HG02571 (cell line): ENCODE results near the gene PLD4.

Experiments used
- ATAC-seq: cut with Tn5 transposase; IDR thresholded peaks from one replicate; pipeline ENCODE4 v1.9.1; 2021; ENCODE audit warnings: mild to moderate bottlenecking, moderate library complexity; ENCODE audit not compliant: unreplicated experiment

PLD4 gene

DNA sequence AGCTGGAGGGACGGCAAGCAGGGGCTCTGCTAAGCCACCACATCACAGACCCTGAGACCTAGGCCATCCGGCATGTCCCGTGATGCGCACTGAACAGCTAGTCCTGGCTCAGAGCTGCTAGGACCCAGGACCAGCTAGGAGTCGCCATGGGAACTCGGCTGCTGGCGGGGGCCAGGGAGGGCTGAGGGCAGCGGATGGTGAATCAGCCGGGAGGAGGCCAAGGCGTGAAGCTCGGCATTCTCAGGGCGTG is 48.4 kb downstream of the PLD4 start:
- no peak for ATAC-seq

DNA sequence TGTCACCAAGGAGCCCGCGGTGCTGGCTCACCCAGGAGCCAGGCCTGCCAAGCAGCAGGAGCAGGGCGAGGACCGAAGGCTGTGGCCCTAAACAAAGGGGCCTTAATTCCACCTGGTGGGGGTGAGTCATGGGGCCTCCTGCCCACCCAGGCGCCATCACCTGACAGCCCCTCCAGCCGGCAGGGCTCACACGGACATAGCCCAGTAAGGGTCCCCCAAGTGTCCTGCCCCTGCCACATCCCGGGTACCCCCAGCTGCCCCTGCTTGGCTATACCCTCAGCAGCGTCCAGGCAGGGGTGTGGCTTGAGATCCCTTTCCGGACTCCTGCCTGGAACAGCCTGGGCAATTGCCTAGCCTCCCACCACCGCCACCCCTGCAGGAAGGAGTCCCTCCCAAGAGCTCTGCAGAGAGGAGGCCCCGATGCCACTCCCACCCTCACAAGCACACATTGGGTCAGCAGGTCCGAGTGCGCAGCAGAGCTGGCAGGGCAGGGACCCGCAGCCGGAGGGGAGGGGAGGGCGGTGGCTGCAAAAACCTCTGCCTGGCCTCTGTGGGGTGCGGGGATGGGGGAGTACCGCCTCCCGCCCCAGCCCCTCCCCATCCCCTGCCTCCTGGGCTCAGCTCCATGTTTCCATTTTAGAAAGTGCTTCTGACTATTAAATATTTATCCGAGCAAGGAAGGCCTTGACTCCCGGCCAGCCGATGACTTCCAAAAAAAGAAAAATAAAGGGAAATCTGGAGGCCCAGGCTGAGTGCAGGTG is 48.9 kb downstream of the PLD4 start:
- no peak for ATAC-seq

DNA sequence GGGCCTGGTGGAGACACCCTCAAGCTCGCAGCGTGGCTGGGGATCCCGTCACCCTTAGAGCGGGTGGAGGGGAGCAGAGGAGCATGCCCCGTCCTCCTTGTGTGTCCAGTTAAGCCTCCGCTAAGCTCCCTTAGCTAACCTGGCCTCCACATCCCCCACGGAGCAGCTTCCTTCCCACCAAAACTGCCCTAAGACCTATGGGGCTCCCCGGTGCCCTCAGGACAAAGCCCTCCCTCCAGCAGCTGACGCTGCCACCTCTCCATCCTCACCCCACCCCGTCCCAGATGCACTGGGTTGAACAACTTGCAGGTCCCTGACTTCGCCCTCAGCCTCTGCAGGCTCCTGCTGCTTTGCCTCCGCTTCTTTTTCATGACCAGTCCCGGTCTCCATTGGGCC is 49.5 kb downstream of the PLD4 start:
- ATAC-seq, result no peak

DNA sequence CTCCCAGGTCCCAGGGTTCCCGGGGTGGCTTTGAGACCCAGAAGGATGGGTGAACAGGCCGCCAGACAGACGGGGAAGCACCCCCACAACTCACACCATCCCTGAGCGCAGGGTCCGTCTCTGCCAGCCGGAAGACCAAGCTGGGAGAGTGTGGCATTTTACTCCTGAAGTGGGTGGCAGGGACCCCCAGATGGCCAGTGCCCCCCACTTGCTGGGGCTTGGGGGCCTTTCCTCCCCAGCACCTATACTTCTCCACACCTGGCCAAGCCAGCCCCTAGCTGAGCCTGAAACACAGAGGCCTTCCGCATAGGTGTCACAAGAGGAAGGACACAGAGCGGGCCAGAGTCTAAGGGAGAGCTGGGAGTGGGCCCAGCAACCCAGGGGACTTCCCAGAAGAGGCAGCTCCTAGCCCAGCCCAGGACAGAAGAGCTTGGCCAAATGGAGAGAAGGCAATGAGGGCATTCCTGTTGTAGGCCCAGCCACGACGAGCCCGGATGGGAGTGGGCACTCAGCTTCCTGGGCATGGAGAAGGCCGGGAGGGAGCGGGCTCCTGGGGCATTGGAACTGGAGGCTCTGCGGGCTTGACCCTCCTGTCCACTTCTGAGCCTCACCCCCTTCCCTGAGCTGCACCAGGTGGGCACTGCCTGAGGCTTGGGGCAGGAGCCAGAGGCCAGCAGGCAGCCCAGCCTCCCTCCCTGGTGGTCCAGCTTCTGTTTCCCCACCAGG is 50.1 kb downstream of the PLD4 start:
- no peak for ATAC-seq

DNA sequence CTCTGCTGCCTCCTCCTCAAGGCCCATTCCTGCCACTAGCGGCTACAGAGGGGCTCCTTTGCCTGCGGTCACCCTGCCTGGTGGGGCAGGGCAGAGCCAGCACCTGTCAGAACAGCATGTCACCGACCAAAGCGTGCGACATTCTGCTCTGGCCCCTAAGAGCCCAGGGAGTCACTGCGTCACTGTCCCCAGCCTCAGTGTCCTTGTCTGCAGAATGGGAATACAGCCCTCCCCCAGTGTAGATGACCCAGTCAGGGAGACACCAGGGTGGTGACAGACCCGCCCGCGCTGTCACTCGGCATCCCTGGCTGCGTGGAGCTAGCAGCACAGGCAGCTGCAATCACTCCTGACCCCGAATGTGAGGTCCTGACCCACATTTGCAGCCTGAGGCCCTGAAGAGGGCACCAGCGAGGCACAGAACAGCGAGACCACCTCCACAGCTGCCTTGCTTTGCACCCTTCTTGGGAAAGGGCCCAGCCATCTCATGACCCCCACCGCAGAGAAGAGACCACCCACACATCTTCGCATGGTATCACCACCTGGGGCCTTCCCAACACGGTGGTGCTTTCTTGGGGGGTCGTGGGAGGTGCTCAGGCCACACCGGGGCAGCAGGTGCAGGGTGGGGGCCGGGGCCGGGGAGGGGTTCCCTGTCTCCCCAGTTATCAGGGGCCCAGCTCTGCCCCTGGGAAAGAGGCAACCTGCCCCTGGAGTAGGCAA is 51.0 kb downstream of the PLD4 start:
- ATAC-seq, result no peak

DNA sequence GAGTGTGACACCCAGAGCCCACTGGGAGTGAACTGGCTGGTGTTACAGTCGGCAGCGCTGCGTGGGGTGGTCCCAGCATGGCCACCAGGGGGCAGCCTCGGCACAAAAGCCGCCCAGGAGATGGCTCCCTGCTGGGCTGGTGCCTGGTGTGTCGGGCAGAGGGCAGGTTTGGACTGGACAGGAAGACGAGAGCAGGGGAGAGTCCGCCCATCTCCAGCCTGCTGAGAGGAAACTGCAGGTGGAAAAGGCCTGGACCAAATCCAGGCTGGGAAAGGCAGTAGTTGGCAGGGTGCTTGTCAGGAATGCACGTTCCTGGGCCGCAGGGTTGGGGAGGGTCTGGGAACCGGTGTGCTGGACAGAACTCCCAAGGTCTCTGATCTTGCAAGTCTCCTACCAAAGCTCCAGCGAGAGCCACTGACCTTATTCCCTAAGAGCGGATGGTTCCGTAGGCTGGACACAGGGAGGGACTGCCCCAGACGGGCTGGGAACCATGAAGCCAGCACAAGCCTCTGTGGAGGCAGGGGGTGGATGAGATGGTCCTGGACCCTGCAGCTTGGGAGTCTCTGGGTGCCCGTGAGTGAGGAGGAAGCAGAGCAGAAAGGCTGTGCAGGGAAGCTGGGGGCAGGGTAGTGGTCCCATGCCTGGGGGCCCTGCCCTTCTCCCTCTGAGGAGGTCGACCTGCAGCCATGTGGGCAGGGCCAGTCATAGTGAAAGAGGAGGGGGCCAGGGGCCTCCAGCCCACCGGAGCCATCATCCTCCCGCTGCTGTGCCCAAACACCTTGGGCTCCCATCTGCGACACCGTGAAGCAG is 51.7 kb downstream of the PLD4 start:
- no peak for ATAC-seq

DNA sequence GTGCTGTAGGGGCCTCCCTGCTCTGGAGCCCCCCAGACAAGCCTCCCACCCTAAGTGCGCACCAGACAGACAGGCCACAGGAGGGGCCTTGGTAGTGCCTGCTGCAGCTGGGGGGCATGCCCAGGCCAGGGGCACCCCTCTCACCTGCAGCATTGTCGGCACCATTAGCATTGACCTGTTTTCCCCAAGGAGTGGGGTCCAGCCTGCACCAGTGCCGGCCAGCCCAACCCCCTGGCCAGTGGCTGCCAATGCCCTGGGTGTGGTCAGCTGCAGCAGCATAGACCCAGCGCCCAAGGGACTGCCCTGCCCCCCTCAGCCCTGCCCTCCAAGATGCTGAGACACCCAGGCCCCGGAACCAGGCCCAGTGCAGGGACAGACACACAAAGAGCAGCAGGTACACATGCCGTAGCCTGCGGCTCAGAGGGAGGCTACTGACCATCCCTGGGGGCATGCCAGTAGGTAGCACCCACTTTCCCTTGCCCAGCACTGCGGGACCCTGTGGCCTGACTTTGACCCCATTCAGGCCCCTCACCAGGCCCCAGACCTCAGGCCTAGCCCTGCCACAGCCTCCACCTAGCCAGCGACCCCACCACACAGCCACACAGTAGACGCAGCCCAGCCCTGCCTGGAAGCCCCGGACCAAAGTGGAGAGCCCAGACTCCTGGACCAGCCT is 52.5 kb downstream of the PLD4 start:
- no peak for ATAC-seq

DNA sequence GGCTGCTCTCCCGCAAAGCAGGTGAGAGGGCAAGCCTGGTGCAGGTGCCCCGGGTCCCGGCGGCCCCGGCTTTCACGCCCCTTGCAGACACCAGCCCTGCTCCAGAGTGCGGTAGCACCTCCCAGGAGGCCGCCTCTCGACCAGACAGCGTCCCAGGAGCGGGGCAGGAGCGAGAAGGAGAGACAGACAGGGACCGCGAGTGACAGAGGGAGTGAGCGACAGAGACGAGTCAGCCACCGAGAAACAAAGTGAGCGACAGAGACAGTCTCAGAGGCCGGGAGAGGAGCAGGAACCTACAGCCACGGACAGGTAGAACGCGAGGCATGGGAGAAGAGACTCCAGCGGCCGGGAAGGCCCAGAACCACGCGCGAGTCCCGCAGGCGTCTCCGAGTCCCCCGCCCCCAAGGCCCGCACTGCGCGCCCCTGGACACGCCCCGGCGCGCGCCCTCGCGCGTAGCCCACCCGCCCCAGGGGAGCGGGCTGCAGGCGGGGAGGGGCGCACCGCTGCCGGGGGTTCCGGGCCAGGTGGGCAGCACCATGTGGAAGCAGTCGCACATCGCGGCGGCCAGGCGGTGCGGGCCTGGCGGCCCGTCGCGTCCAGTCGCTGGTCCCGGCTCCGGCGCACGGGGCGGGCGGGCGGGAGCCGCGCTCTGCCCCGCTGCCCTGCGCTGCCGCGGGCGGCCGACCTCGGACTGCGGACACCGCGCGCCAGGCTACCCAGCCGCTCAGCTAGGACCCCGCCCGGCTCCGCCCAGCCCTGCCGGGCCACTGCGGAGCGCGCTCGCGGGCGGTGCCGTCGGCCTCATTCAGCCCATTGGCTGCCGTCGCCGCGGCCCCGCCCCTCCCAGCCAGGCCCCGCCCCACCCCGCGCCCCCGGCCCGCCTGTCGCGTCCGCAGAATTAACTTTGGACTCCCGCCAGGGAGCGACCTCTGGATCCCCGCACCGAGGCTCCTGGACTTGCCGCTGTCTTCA is 53.3 kb downstream of the PLD4 start, which contains the start of gene AHNAK2:
AHNAK2 (minus strand) TSS at position 694 of the 973 bp plus-strand sequence; CDS start at position 557, 137 bp downstream.
- no peak for ATAC-seq

DNA sequence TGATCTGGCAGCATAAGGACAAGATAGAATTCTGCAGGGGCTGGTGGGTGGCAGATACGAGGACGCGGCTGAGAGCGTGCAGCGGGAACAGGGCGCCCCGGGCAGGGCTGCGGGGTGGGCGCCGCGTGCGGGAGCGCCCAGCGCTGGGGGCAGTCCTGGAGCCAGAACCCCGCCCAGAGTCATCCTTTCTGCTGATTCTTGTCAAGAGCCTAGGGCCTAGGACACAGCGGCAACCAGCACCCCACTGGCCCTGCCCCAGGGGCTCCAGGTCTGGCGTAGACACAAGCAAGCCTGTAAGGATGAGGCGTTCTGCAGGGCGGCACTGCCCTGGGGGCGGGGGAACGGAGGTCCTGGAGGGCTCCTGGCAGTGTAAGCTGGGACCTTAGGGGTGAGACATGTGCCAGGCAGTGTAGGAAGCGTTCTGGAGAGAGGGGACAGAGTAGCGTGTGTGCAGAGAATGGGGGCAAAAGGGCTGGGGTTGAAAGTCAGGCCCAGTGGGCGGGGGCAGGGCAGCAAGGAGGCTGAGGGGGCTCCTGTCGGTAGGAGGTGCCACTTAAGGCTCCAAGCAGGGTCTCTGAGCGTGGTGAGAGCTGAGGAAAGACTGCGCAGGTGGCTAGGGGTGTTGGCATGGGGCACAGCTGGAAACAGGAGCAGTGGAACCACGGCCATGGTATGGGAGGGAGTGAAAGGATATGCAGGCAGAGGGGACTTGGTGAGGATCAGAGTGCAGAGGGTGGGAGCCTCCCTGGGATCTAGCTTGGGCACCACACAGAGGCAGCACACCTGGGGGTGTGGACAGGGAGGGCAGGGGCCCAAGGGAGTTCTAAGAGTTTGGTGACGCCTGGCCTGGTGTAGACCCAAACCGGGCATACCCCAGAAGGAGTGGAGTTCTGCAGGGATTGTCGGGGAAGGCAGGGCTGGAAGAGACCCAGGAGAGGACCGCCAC is 54.3 kb downstream of the PLD4 start:
- no peak for ATAC-seq

DNA sequence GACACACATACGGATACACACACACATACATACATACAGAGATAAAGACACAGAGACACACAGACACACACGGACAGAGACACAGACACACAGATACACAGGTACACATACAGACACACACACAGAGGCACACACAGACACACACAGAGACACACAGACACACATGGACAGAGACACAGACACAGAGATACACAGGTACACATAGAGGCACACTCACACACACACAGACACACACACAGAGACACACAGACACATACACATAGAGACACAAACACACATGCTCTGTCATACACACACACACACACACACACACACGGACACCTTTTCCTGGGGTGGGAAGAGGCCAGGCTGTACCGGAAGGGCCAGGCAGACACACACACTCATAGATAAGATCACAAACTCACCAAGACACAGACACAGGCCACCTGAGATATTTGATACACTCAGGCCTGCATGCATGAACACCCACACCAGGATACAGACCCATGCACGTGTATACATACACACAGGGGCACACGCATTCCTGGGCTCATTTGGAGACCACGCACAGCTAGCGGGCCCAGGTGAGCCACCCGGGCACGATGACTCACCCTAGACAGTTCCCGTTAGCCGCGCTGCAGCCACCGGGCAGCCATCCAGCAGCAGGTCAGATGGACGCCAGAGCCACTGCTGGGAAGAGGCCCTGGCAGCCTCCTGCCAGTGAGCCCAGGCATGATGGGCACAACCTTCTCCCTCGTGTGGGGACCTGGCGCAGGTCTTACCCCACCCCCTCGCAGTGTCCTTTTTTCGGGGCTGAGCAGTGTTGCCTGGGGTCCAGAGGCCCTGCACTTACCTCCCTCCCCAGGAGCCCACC is 55.3 kb downstream of the PLD4 start:
- no peak for ATAC-seq

DNA sequence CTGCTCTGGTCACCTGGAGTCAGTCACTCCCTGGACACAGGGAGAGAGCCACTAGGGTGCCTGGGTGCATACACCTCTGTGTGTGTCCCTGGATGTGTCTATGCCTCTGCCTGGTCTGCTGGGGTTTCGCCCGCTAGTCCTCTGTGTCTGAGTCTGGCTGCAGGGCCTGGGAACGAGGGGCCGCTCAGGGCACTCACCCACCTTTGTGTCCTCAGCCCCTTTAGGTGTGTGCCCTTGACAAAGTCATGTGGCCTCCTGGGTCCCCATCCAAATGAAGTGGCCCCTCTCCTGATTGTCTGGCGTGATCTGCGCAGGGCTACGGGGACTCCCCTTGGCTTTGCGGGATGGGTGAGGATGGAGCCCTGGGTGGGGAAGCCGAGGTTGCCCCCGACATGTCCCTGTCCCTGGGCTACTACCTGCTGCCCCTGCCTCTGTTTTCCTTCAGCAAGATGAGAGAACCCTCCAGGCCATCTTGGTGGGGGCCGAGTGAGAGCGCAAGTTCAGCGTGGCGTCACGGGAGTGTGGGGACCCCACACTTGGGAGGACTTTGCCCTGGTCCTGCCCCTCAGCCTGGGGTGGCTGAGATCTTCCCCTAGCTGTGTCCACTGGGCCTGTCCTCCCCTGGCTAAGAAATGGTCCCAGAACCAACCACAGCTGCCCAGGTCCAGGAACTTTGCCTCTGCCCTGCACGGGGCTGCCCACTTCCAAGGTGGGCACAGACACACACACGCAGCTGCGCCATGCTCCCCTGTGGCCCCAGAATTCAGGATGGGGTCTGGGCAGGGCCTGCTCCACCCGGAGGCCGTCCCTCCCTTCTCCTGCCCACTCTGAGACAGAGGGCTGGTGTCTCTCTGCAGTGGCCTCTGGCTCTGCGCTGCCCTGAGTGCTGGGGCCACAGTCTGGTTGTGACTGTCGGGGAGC is 56.2 kb downstream of the PLD4 start:
- no peak for ATAC-seq

DNA sequence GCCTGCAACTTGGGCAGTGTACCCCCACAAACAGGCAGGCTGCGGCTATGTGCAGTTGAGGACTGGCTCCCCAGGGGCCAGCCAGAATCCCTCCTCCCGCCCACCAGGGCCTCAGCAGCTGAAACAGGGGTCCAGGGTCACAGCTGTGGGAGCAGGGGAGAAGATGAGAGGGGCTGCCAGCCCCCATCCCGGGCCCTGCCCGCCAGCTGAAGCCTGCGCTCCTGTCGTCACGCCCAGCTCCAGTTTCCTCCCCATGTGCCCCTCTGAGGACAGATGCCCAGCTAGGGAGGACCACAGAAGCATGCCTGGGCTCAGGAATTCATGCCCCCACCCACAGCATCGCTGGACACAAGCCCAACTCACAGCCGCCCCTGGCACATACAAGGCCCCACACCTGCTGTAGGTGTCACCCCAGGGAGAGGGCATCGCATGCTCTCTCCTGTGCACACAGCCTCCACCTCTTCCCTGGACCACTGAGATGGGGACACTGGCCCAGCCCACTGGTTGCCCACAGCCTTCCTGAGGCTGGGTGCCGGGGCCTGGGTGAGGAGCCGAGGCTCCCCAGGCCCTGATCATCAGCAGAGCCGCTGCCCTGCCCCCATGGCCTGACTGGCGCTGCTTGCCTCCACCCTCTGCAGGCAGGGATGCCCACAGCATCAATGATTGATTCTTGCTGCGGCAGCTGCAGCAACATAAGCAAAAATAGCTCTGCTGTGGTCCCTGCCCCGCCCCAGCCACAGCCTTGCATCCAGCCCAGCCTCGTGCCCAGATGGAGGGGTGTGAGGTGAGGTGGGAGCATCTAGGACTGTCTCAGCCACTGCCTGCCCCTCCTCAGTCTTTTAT is 57.2 kb downstream of the PLD4 start:
- no peak for ATAC-seq

DNA sequence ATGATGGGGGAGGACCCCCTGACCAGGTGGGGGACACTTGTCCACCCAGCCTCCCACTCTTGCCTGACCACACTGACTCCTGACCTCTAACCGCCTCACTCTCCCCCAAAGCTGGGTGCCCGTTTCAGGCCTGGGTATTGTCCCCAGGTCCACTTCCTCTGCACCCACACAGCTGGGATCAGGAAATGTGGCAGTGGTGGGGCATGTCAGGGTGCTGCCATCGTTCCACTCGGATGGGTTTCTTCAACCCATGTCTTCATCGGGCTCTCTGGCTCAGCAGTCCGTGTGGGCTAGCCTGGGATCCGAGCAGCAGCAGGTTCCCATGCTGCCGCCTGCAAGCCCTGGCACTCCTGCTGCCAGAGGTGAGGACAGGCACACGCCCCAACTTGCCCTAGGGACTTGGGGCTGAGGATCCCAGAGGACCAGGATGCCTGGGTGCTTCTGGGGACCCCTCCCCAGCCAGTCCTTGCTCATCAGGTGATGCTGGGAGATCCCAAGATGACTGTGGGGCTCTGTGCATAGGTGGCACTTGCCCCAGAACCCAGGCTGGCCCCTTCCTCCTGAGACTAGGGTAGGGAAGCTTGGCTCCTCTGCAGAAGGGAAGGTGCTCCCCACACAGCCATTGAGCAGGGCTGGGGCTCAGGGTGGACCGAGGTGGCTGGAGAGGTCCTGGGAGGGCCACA is 58.0 kb downstream of the PLD4 start:
- no peak for ATAC-seq
